CD4-positive, alpha-beta T cell treated with Interferon gamma for 1 hour (primary cell): ENCODE data around the gene C1GALT1.
A peak's percentile ranks its signal among the peaks of the same experiment; 100 is the strongest.
"Not testable (repeated sequence)": the region's sequence is repeated elsewhere in the genome, so short reads cannot be mapped to it uniquely, and the experiment has no call there.

Experiments used
- DNase-seq: peaks from one replicate; pipeline ENCODE4 v3.0.0-alpha.2; 2020

Gene C1GALT1

GRCh38 chr7:7239346-7239745, 57.0 kb downstream of the C1GALT1 start:
- DNase-seq: no peak

- no peak for DNase-seq
Measured at GRCh38 chr7:7242899-7243298, 60.6 kb downstream of the C1GALT1 start.

GRCh38 chr7:7245233-7245632, 62.9 kb downstream of the C1GALT1 start:
- not testable (repeated sequence) for DNase-seq

- no peak for DNase-seq
Measured at GRCh38 chr7:7246223-7246622, 63.9 kb downstream of the C1GALT1 start.

- DNase-seq: no peak
Measured at GRCh38 chr7:7247658-7248057, 65.3 kb downstream of the C1GALT1 start.

- DNase-seq: no peak
Measured at GRCh38 chr7:7249814-7250213, 67.5 kb downstream of the C1GALT1 start.

GRCh38 chr7:7251742-7252141, 69.4 kb downstream of the C1GALT1 start:
- DNase-seq: no peak

- DNase-seq: no peak
Measured at GRCh38 chr7:7254319-7254718, 72.0 kb downstream of the C1GALT1 start.

- DNase-seq: no peak
Measured at GRCh38 chr7:7254908-7255307, 72.6 kb downstream of the C1GALT1 start.

GRCh38 chr7:7256731-7257274, 74.5 kb downstream of the C1GALT1 start:
- DNase-seq: no peak

GRCh38 chr7:7257899-7258692, 75.8 kb downstream of the C1GALT1 start:
- DNase-seq: peak; percentile 16

GRCh38 chr7:7261863-7262262, 79.5 kb downstream of the C1GALT1 start:
- no peak for DNase-seq

GRCh38 chr7:7263297-7264230, 81.2 kb downstream of the C1GALT1 start:
- DNase-seq: no peak

GRCh38 chr7:7264306-7265040, 82.1 kb downstream of the C1GALT1 start:
- DNase-seq: no peak

- DNase-seq: no peak
Measured at GRCh38 chr7:7265081-7266075, 83.0 kb downstream of the C1GALT1 start.

GRCh38 chr7:7266257-7266881, 84.0 kb downstream of the C1GALT1 start:
- no peak for DNase-seq

GRCh38 chr7:7271094-7271874, 88.9 kb downstream of the C1GALT1 start:
- DNase-seq: no peak

GRCh38 chr7:7272294-7272693, 90.0 kb downstream of the C1GALT1 start:
- DNase-seq: no peak

- no peak for DNase-seq
Measured at GRCh38 chr7:7274782-7275181, 92.4 kb downstream of the C1GALT1 start.

GRCh38 chr7:7276161-7276560, 93.8 kb downstream of the C1GALT1 start:
- no peak for DNase-seq
